SK-N-MC (cell line): ENCODE results near the gene TRNP1.

Source experiments
- EZH2 ChIP-seq: fragments of 200-600 bp; sonication (generic); IDR thresholded peaks from one replicate; pipeline ENCODE4 v1.6.1; 2017; ENCODE audit warnings: antibody characterized with exemption
- FOXP2 ChIP-seq: optimal IDR thresholded peaks from 2 replicates; pipeline ENCODE3; 2011; ENCODE audit warnings: mild to moderate bottlenecking, moderate library complexity; ENCODE audit not compliant: insufficient read depth; ENCODE audit errors: extremely low read length, control extremely low read depth
- POLR2AphosphoS5 ChIP-seq: IDR thresholded peaks from 2 replicates; pipeline ENCODE4 v1.6.1; 2012; ENCODE audit warnings: mild to moderate bottlenecking, low read depth, low read length, borderline replicate concordance

GRCh38 chr1:27015260-27015659 is 21.8 kb downstream of the TRNP1 start:
- no peak for TF ChIP-seq POLR2AphosphoS5
- TF ChIP-seq EZH2 = no peak
- TF ChIP-seq FOXP2 = no peak
